ENCODE measurements around the gene PTPRK. TPM values are rescaled to one million over a fixed set of nuclear protein-coding genes. Genes with fewer than 3 reads are reported as not detected.

Gene PTPRK
- total RNA-seq, 1 experiment from 2014 or later = 94.4 TPM

DNA sequence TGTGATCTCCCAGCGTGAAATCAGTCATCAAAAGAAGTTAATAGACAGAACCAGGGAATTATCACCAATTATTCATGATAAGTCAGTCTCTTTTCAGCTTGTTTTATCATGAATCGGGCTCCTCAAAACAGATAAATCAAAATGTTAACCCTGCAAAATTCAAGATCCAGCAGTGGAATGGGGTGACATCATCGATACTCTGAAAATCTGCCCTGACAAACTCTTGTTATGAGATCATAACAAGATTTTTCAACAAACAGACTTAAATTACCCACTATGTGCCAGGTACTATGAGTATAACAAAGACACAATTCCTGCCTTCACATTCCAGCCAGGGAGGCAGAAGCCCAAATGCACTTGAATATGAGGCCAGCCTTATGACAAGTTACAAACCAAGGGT, 64.4 kb downstream of the PTPRK start:
- Mint-ChIP-seq H3K27ac (ENCODE audit: unreplicated experiment) (no peak overlapping the region), H3K27me3 (ENCODE audit: insufficient read depth, unreplicated experiment) (no peaks in the 10 kb centered on the region), H3K4me3 (ENCODE audit: unreplicated experiment) (no peak overlapping the region), H3K4me1 (ENCODE audit: low read depth, unreplicated experiment) (peaks cover 17% of the 10 kb centered on the region), H3K9me3 (ENCODE audit: unreplicated experiment) (no peaks in the 10 kb centered on the region), H3K36me3 (ENCODE audit: insufficient read depth, unreplicated experiment) (no peaks in the 10 kb centered on the region)
- no peak for DNase-seq
- intact Hi-C loops (cut with micrococcal nuclease; ENCODE audit: unreplicated experiment) = no loop called here
- peaks cover 9% of the 10 kb centered on the region for H3K4me1 ChIP-seq
- TF ChIP-seq, protein P1, sequence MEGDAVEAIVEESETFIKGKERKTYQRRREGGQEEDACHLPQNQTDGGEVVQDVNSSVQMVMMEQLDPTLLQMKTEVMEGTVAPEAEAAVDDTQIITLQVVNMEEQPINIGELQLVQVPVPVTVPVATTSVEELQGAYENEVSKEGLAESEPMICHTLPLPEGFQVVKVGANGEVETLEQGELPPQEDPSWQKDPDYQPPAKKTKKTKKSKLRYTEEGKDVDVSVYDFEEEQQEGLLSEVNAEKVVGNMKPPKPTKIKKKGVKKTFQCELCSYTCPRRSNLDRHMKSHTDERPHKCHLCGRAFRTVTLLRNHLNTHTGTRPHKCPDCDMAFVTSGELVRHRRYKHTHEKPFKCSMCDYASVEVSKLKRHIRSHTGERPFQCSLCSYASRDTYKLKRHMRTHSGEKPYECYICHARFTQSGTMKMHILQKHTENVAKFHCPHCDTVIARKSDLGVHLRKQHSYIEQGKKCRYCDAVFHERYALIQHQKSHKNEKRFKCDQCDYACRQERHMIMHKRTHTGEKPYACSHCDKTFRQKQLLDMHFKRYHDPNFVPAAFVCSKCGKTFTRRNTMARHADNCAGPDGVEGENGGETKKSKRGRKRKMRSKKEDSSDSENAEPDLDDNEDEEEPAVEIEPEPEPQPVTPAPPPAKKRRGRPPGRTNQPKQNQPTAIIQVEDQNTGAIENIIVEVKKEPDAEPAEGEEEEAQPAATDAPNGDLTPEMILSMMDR (IDR thresholded peaks at IDR 0.05; ENCODE audit: insufficient read depth in 1 of 2, low read depth in 1 of 2, low read length in 1 of 2, severe bottlenecking in 1 of 2, unreplicated experiment in 1 of 2) = no peak
- no peaks in the 10 kb centered on the region for H3K27me3 ChIP-seq (replicated peaks; ENCODE audit: control insufficient read depth, insufficient read depth, low read length)
- ChIA-PET POLR2A (no interaction called here), CTCF (no interaction called here)
- H3K4me3 ChIP-seq (ENCODE audit: low read depth, low read length) = no peak overlapping the region
- no peaks in the 10 kb centered on the region for H3K9me3 ChIP-seq
- no TSS peak for BruUV-seq (replicated peaks)
- no peaks in the 10 kb centered on the region for H3K36me3 ChIP-seq (ENCODE audit: control insufficient read depth, insufficient read depth, low read length)

DNA sequence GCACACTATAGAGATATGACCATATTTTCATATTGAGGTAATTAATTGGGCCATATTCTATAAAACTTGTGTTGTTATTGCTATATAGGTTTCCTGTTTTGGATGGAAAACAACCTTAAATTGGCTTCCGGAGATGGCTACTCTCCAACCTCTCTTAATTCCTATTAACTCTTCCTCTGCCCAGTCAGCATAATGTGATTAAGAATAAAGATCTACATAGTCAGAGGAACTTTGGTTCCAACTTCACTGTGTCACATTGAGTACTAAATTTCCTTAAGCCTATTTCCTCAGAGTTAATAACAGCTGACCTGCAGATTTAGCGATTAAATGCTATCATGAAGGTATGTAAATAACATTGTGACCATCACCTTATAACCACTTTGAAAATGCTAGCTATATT, 67.7 kb downstream of the PTPRK start:
- TF ChIP-seq, protein P1 (IDR thresholded peaks at IDR 0.05; ENCODE audit: insufficient read depth in 1 of 2, low read depth in 1 of 2, low read length in 1 of 2, severe bottlenecking in 1 of 2, unreplicated experiment in 1 of 2) = no peak
- intact Hi-C loops (cut with micrococcal nuclease; ENCODE audit: unreplicated experiment) = no loop called here
- Histone ChIP-seq H3K4me1 (peaks cover 9% of the 10 kb centered on the region), H3K9me3 (no peaks in the 10 kb centered on the region), H3K27me3 (replicated peaks; ENCODE audit: control insufficient read depth, insufficient read depth, low read length) (no peaks in the 10 kb centered on the region), H3K36me3 (ENCODE audit: control insufficient read depth, insufficient read depth, low read length) (no peaks in the 10 kb centered on the region), H3K4me3 (ENCODE audit: low read depth, low read length) (no peak overlapping the region)
- POLR2A ChIA-PET = no interaction called here
- H3K9me3 Mint-ChIP-seq (ENCODE audit: unreplicated experiment) = no peaks in the 10 kb centered on the region
- CTCF ChIA-PET = no interaction called here
- BruUV-seq (replicated peaks) = no TSS peak
- peaks cover 13% of the 10 kb centered on the region for H3K4me1 Mint-ChIP-seq (ENCODE audit: low read depth, unreplicated experiment)
- H3K27me3 Mint-ChIP-seq (ENCODE audit: insufficient read depth, unreplicated experiment) = no peaks in the 10 kb centered on the region
- H3K4me3 Mint-ChIP-seq (ENCODE audit: unreplicated experiment) = no peak overlapping the region
- H3K36me3 Mint-ChIP-seq (ENCODE audit: insufficient read depth, unreplicated experiment) = no peaks in the 10 kb centered on the region
- no peak for DNase-seq
- H3K27ac Mint-ChIP-seq (ENCODE audit: unreplicated experiment) = no peak overlapping the region

DNA sequence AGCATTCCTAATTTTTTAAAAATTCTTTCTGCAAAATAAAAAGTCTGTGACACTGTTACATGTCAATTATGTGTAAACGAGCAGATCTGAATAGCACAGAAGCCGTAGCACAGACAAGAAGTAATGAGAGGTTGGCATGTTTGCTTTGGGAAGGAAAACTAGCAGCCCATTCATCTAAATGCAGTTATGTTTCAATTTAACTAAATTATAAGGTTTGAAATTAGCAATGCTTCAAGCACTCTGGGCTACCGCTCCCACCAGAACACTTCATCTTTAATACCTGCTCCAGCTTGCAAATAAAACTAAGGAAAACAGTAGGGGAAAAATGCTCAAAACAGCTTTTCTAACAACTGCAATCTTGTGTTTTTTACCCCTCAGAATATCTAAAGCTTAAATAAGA, 73.9 kb downstream of the PTPRK start:
- intact Hi-C loops (cut with micrococcal nuclease; ENCODE audit: unreplicated experiment) = no loop called here
- no peak overlapping the region for H3K4me3 Mint-ChIP-seq (ENCODE audit: unreplicated experiment)
- no peaks in the 10 kb centered on the region for H3K9me3 ChIP-seq
- peaks cover 17% of the 10 kb centered on the region for H3K36me3 Mint-ChIP-seq (ENCODE audit: insufficient read depth, unreplicated experiment)
- H3K36me3 ChIP-seq (ENCODE audit: control insufficient read depth, insufficient read depth, low read length) = no peaks in the 10 kb centered on the region
- BruUV-seq (replicated peaks) = no TSS peak
- peaks cover 20% of the 10 kb centered on the region for H3K4me1 Mint-ChIP-seq (ENCODE audit: low read depth, unreplicated experiment)
- H3K4me1 ChIP-seq = peaks cover 13% of the 10 kb centered on the region
- H3K27me3 Mint-ChIP-seq (ENCODE audit: insufficient read depth, unreplicated experiment) = no peaks in the 10 kb centered on the region
- H3K4me3 ChIP-seq (ENCODE audit: low read depth, low read length) = no peak overlapping the region
- no peaks in the 10 kb centered on the region for H3K27me3 ChIP-seq (replicated peaks; ENCODE audit: control insufficient read depth, insufficient read depth, low read length)
- H3K27ac Mint-ChIP-seq (ENCODE audit: unreplicated experiment) = no peak overlapping the region
- CTCF ChIA-PET = no interaction called here
- DNase-seq = no peak
- TF ChIP-seq, protein P1 (IDR thresholded peaks at IDR 0.05; ENCODE audit: insufficient read depth in 1 of 2, low read depth in 1 of 2, low read length in 1 of 2, severe bottlenecking in 1 of 2, unreplicated experiment in 1 of 2) = no peak
- POLR2A ChIA-PET = no interaction called here
- H3K9me3 Mint-ChIP-seq (ENCODE audit: unreplicated experiment) = no peaks in the 10 kb centered on the region

All from Caco-2 (cell line).